Measurements from ENCODE around the gene RDH12.

RDH12 gene

DNA sequence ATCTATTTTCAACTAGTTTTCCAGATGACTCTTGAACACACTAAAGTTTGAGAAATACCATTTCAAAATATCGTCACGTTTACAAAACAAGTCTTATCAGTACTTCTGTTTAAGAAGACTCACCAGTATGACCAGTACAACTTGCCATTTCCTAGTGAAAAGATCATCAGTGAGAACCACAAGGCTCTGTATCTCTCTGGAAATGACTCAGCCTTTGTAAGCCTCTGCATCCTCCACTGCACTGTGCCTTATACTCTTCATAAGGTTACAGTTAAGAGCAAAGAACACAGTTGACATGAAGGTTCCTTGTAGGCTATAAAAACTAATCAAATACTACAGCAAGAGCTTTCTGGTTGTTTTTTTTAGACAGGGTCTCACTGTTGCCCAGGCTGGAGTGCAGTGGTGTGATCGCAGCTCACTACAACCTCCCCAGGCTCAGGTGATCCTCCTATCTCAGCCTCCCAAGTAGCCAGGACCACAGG, 21.5 kb upstream of the RDH12 start:
- peaks cover 71% of the 10 kb centered on the region for H3K36me3 Mint-ChIP-seq (ENCODE audit: low read depth)
- peaks cover 7% of the 10 kb centered on the region for H3K4me1 Mint-ChIP-seq
- H3K9me3 Mint-ChIP-seq = no peaks in the 10 kb centered on the region
- no peaks in the 10 kb centered on the region for H3K27me3 Mint-ChIP-seq (ENCODE audit: low read depth, poor library complexity)
- TF ChIP-seq, protein P1, sequence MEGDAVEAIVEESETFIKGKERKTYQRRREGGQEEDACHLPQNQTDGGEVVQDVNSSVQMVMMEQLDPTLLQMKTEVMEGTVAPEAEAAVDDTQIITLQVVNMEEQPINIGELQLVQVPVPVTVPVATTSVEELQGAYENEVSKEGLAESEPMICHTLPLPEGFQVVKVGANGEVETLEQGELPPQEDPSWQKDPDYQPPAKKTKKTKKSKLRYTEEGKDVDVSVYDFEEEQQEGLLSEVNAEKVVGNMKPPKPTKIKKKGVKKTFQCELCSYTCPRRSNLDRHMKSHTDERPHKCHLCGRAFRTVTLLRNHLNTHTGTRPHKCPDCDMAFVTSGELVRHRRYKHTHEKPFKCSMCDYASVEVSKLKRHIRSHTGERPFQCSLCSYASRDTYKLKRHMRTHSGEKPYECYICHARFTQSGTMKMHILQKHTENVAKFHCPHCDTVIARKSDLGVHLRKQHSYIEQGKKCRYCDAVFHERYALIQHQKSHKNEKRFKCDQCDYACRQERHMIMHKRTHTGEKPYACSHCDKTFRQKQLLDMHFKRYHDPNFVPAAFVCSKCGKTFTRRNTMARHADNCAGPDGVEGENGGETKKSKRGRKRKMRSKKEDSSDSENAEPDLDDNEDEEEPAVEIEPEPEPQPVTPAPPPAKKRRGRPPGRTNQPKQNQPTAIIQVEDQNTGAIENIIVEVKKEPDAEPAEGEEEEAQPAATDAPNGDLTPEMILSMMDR (IDR thresholded peaks at IDR 0.05) = no peak
- H3K27ac Mint-ChIP-seq = no peak overlapping the region
- DNase-seq = no peak
- no peak overlapping the region for H3K4me3 Mint-ChIP-seq

DNA sequence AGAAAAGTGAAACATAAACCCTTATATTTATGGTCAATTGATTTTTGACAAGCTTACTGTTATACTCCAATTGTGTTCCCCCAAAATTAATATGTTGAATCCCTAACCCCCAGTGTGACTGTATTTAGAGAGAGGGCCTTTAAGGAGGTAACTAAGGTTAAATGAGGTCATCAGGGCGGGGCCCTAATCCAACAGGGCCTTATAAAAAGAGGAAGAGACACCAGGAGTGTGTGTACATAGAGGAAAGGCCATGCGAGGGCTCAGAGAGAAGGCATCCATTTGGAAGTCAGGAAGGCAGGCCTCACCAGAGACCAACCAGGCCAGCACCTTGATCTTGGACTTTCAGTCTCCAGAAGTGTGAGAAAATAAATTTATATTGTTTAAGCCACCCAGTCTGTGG, 20.7 kb upstream of the RDH12 start:
- H3K27me3 Mint-ChIP-seq (ENCODE audit: low read depth, poor library complexity) = no peaks in the 10 kb centered on the region
- no peak for DNase-seq
- no peaks in the 10 kb centered on the region for H3K9me3 Mint-ChIP-seq
- no peak overlapping the region for H3K4me3 Mint-ChIP-seq
- H3K36me3 Mint-ChIP-seq (ENCODE audit: low read depth) = peaks cover 78% of the 10 kb centered on the region
- H3K27ac Mint-ChIP-seq = no peak overlapping the region
- TF ChIP-seq, protein P1 (IDR thresholded peaks at IDR 0.05) = no peak
- no peaks in the 10 kb centered on the region for H3K4me1 Mint-ChIP-seq

DNA sequence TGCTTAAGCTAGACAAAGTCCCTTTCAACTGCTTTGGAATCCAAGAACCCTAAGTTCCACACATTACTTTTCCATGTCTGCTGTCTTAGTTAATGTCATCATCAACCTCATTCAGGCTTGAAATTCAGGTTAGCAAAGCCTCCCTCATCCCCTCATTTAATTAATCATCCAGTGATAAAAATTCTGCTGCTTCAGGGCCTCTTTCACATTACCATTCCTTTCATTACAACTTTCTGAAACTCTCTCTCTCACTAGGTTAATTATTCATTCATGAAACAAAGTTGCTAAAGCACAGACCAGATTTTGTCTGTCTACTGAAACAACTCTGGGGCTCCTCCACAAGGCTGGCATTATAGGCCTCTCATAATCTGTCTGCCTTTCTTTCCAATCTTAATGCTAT, 17.8 kb upstream of the RDH12 start:
- Mint-ChIP-seq H3K27me3 (ENCODE audit: low read depth, poor library complexity) (no peaks in the 10 kb centered on the region), H3K4me3 (no peak overlapping the region), H3K36me3 (ENCODE audit: low read depth) (peaks cover 79% of the 10 kb centered on the region), H3K4me1 (no peaks in the 10 kb centered on the region), H3K27ac (no peak overlapping the region), H3K9me3 (no peaks in the 10 kb centered on the region)
- no peak for DNase-seq
- TF ChIP-seq, protein P1 (IDR thresholded peaks at IDR 0.05) = no peak

DNA sequence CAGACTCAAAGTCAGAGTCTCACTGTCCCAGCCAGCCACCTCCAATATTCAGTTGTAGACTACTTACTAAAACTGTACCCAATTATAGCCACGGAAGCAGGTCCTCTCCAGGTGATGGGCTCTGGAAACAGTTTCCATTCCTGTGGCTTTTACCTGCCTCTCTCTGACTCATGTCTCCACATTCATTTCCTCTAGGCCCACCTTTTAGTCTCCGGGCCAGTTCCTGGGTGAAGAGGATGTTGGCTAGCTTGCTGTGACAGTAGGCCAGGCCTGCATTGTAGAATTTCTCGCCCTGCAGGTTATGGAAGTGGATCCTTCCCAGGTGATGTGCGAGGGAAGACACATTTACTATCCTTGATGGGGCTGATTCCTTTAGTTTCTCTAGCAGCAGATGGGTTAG, 11.7 kb upstream of the RDH12 start:
- H3K9me3 Mint-ChIP-seq = no peaks in the 10 kb centered on the region
- no peak overlapping the region for H3K4me3 Mint-ChIP-seq
- DNase-seq = no peak
- peaks cover 31% of the 10 kb centered on the region for H3K4me1 Mint-ChIP-seq
- no peaks in the 10 kb centered on the region for H3K27me3 Mint-ChIP-seq (ENCODE audit: low read depth, poor library complexity)
- H3K36me3 Mint-ChIP-seq (ENCODE audit: low read depth) = peaks cover 70% of the 10 kb centered on the region
- TF ChIP-seq, protein P1 (IDR thresholded peaks at IDR 0.05) = no peak
- H3K27ac Mint-ChIP-seq = no peak overlapping the region

DNA sequence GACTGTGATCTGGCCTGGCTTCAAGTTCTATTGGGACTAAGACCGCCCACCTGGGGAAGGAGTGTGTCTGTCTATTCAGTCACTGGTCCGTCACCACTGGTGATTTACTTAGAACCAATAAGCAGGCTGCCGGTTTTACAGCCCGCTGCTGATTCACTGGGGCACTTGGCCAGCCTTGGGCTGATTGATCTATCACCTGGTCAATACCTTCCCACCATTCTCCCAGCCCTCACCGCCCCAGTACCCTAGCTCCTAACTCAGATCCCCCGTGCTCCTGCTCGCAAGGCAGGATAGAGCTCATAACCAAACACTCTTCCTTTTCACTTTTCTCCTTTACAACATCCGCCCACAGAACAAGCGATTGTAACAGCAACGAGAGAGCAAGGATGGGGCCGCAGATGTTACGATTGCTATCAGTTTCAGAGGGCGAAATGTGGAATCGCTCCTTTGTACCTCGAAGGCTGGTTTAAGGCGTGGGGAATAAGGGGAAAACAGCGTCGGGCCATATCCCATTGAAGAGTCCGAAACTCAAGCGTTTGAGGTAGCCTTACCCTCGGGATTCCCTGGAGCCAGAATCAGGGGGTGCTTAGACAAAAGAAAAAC, 6.8 kb upstream of the RDH12 start:
- peaks cover 26% of the 10 kb centered on the region for H3K36me3 Mint-ChIP-seq (ENCODE audit: low read depth)
- H3K9me3 Mint-ChIP-seq = no peaks in the 10 kb centered on the region
- TF ChIP-seq, protein P1 (IDR thresholded peaks at IDR 0.05) = no peak
- peak; percentile 61 for DNase-seq
- H3K4me1 Mint-ChIP-seq = peaks cover 35% of the 10 kb centered on the region
- peaks cover 3% of the 10 kb centered on the region for H3K27me3 Mint-ChIP-seq (ENCODE audit: low read depth, poor library complexity)
- peak overlapping the region; percentile 97 for H3K27ac Mint-ChIP-seq
- peak overlapping the region; percentile 96 for H3K4me3 Mint-ChIP-seq

DNA sequence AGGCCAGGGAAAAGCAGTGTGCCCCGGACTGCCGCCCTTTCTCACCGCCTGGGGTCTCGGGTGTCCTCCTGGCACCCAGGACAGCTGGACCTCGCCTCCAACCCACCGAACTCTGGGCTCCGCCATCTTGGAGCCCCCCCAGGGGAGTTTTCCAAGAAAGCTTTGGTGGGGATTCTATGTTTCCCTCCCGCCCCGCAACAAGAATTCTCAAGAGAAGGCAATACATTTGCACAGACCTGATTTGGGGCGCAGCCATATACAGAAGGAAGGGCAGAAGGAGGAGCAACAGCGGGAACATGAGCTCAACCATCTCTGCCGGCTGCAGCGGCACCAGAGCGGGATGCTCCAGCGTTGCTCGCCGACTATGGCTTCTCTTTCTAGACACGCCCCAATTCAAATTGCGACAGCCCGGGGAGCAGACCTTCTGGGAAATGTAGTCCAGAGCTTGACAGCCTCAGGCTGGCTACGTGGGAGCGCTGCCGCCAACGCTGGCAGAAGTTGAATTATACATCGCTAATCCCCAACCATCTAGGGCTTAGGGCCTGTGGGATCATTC, 6.2 kb upstream of the RDH12 start, which contains the start of gene RDH11:
Gene RDH11, minus strand, starts transcription at position 371 of the 556 bp plus-strand sequence. Its CDS starts 61 bp downstream, at position 310.
- no peaks in the 10 kb centered on the region for H3K9me3 Mint-ChIP-seq
- peaks cover 20% of the 10 kb centered on the region for H3K36me3 Mint-ChIP-seq (ENCODE audit: low read depth)
- peaks cover 3% of the 10 kb centered on the region for H3K27me3 Mint-ChIP-seq (ENCODE audit: low read depth, poor library complexity)
- H3K4me1 Mint-ChIP-seq = peaks cover 35% of the 10 kb centered on the region
- H3K4me3 Mint-ChIP-seq = peak within 1 kb of the TSS; percentile 96
- TF ChIP-seq, protein P1 (IDR thresholded peaks at IDR 0.05) = no peak
- H3K27ac Mint-ChIP-seq = peak within 1 kb of the TSS; percentile 97
- DNase-seq = peak; percentile 82

Data from nephron progenitor cell (in vitro differentiated cells).